Osteocyte (in vitro differentiated cells): ENCODE data around the gene EFNA1. TPM values are rescaled to one million over a fixed set of nuclear protein-coding genes. Genes with fewer than 3 reads are reported as not detected.
A peak's percentile ranks its signal among the peaks of the same experiment; 100 is the strongest.

ENCODE experiments used
- DNase-seq: peaks from one replicate; pipeline ENCODE4 v3.0.0; 2021; ENCODE audit warnings: mixed read lengths; ENCODE audit not compliant: unreplicated experiment; ENCODE audit errors: extremely low spot score
- H3K27ac Mint-ChIP-seq: one replicate; pipeline ENCODE4 v1.8.0; 2021; ENCODE audit warnings: mild to moderate bottlenecking, mixed read lengths; ENCODE audit not compliant: unreplicated experiment
- H3K27me3 Mint-ChIP-seq: one replicate; pipeline ENCODE4 v1.8.0; 2021; ENCODE audit warnings: mixed read lengths; ENCODE audit not compliant: unreplicated experiment
- H3K36me3 Mint-ChIP-seq: one replicate; pipeline ENCODE4 v1.8.0; 2021; ENCODE audit warnings: mixed read lengths; ENCODE audit not compliant: unreplicated experiment
- H3K4me1 Mint-ChIP-seq: one replicate; pipeline ENCODE4 v1.8.0; 2021; ENCODE audit warnings: mixed read lengths; ENCODE audit not compliant: unreplicated experiment
- H3K4me3 Mint-ChIP-seq: one replicate; pipeline ENCODE4 v1.8.0; 2021; ENCODE audit warnings: mild to moderate bottlenecking, moderate library complexity, mixed read lengths; ENCODE audit not compliant: unreplicated experiment
- H3K9me3 Mint-ChIP-seq: one replicate; pipeline ENCODE4 v1.8.0; 2021; ENCODE audit warnings: mixed read lengths; ENCODE audit not compliant: unreplicated experiment
- CTCF ChIP-seq: fragments of 200-600 bp; sonication (generic); IDR thresholded peaks from 2 replicates; pipeline ENCODE4 v1.5.0; 2021; ENCODE audit warnings: antibody characterized with exemption, mild to moderate bottlenecking, moderate library complexity
- total RNA-seq: library from RNA; stranded (reverse); gene quantifications from 2 replicates; pipeline ENCODE4 v1.2.1, GENCODE V29; 2021

The EFNA1 gene
- total RNA-seq, 1 donor from 2014 or later = 31.3 TPM

- peaks cover 5% of the 10 kb centered on the region for H3K27me3 Mint-ChIP-seq
Observed at GRCh38 chr1:155125511-155125945, 2.1 kb upstream of the EFNA1 start.

GRCh38 chr1:155125946-155126555, 1.6 kb upstream of the EFNA1 start:
- peaks cover 3% of the 10 kb centered on the region for H3K27me3 Mint-ChIP-seq
- H3K27ac Mint-ChIP-seq = peak overlapping the region; percentile 92
- H3K36me3 Mint-ChIP-seq = no peaks in the 10 kb centered on the region
- peak overlapping the region; percentile 73 for H3K4me3 Mint-ChIP-seq
- DNase-seq = no peak
- no peaks in the 10 kb centered on the region for H3K9me3 Mint-ChIP-seq
- peaks cover 69% of the 10 kb centered on the region for H3K4me1 Mint-ChIP-seq
- no peak for TF ChIP-seq CTCF

More at GRCh38 chr1:155125511-155125945, 2.1 kb upstream of the EFNA1 start:
- no peak for DNase-seq
- H3K27ac Mint-ChIP-seq = peak overlapping the region; percentile 76
- no peaks in the 10 kb centered on the region for H3K9me3 Mint-ChIP-seq
- H3K4me1 Mint-ChIP-seq = peaks cover 63% of the 10 kb centered on the region
- TF ChIP-seq CTCF = no peak
- H3K4me3 Mint-ChIP-seq = peak overlapping the region; percentile 52
- no peaks in the 10 kb centered on the region for H3K36me3 Mint-ChIP-seq

DNA sequence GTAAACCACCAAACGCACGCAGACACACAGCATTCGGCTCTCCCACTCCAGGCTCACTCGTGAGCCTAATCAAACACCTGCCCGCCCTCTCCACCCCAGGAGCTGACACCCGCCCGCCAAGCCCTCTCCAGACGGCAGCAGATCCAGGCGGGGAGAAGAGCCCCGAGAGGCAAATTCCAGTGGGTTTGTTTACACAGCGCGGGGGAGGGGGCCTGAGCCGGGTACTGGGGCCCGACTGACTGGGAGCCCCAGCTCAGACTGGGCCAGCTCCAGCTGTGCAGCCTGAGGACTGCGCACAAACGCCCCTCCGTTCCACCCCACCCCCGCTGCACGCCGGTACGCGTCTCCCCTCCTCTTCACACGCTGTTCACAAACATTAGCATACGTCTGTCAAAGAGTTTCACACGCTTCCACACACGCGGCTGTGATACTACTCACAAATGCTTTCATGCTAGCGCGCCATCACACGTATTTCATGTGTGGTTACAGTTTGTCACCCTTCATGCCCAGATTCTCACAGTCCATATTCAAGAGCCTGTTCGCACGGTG, 1.0 kb upstream of the EFNA1 start:
- DNase-seq = no peak
- H3K27me3 Mint-ChIP-seq = no peaks in the 10 kb centered on the region
- TF ChIP-seq CTCF = peak; percentile 7
- H3K9me3 Mint-ChIP-seq = no peaks in the 10 kb centered on the region
- H3K4me3 Mint-ChIP-seq = peak overlapping the region; percentile 73
- peaks cover 69% of the 10 kb centered on the region for H3K4me1 Mint-ChIP-seq
- peaks cover 1% of the 10 kb centered on the region for H3K36me3 Mint-ChIP-seq
- peak overlapping the region; percentile 92 for H3K27ac Mint-ChIP-seq

DNA sequence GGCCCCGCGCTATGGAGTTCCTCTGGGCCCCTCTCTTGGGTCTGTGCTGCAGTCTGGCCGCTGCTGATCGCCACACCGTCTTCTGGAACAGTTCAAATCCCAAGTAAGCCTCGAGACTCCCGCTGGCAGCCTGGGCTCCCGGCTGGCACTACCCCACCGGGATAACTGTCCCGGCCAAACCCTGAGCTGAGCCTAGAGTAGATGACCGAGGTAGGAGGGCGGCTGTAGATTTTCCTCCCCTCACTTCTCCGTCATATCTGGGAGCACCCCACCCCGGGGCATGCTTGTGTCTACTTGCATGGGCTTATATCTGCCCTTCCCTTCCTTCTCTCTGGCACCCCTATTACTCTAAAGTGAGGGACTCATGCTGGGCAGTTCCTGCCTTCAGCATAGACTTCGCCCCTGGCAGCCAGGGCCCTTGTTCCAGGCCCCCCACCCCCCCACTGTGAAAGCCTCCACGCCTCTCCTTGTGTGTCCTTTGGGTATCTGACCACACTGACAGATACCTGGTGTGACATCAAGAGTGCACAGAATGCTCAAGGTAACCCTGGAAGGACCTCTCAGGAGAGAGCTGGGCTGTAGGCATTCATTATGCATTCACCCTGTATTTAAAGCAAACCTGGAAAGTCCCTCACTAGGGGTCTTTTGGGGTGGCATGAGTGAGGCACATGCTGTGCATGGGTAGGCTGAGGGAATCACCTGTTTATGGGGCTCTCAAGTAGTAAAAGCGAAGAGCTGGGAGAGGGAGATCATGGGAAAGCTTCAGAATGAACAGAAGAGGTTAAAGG, 485 bp downstream of the EFNA1 start:
- H3K27me3 Mint-ChIP-seq = no peaks in the 10 kb centered on the region
- peaks cover 68% of the 10 kb centered on the region for H3K4me1 Mint-ChIP-seq
- H3K27ac Mint-ChIP-seq = peak overlapping the region; percentile 85

More for the DNA sequence above, 485 bp downstream of the EFNA1 start:
- Mint-ChIP-seq H3K4me3 (peak overlapping the region; percentile 85), H3K9me3 (no peaks in the 10 kb centered on the region), H3K36me3 (peaks cover 6% of the 10 kb centered on the region)
- no peak for TF ChIP-seq CTCF
- no peak for DNase-seq
